Neural crest cell (in vitro differentiated cells): Measurements from ENCODE around the gene DNAJB8. TPM values are rescaled to one million over a fixed set of nuclear protein-coding genes. Genes with fewer than 3 reads are reported as not detected.
A peak's percentile ranks its signal among the peaks of the same experiment; 100 is the strongest.

Experiments
- DNase-seq: peaks from one replicate; pipeline ENCODE4 v3.0.0; 2021; ENCODE audit warnings: low read depth, mixed read lengths, low spot score
- H3K27ac Mint-ChIP-seq: one replicate; pipeline ENCODE4 v1.8.0; 2021; ENCODE audit warnings: mild to moderate bottlenecking, mixed read lengths; ENCODE audit not compliant: unreplicated experiment
- H3K27me3 Mint-ChIP-seq: 2 replicates; pipeline ENCODE4 v1.8.0; 2021; ENCODE audit warnings: low read depth, mild to moderate bottlenecking, mixed read lengths
- H3K36me3 Mint-ChIP-seq: 2 replicates; pipeline ENCODE4 v1.8.0; 2021; ENCODE audit warnings: low read depth, mild to moderate bottlenecking, mixed read lengths
- H3K4me1 Mint-ChIP-seq: 2 replicates; pipeline ENCODE4 v1.8.0; 2021; ENCODE audit warnings: mixed read lengths
- H3K4me3 Mint-ChIP-seq: one replicate; pipeline ENCODE4 v1.8.0; 2021; ENCODE audit warnings: mild to moderate bottlenecking, mixed read lengths
- H3K9me3 Mint-ChIP-seq: 2 replicates; pipeline ENCODE4 v1.8.0; 2021; ENCODE audit warnings: mixed read lengths
- CTCF ChIP-seq: fragments of 200-600 bp; sonication (generic); conservative IDR thresholded peaks from 2 replicates; pipeline ENCODE4 v1.5.0; 2021; ENCODE audit warnings: antibody characterized with exemption, mild to moderate bottlenecking
- total RNA-seq: library from RNA; stranded (reverse); gene quantifications from 2 replicates; pipeline ENCODE4 v1.2.1, GENCODE V29; 2021

The DNAJB8 gene
- total RNA-seq, 1 donor from 2014 or later = not detected

- no peak for DNase-seq
- no peak overlapping the region for H3K27ac Mint-ChIP-seq
- peak overlapping the region; percentile 69 for H3K4me3 Mint-ChIP-seq
- no peaks in the 10 kb centered on the region for H3K9me3 Mint-ChIP-seq
- no peak for TF ChIP-seq CTCF
- no peaks in the 10 kb centered on the region for H3K36me3 Mint-ChIP-seq
- peaks cover 77% of the 10 kb centered on the region for H3K27me3 Mint-ChIP-seq
- peaks cover 31% of the 10 kb centered on the region for H3K4me1 Mint-ChIP-seq
Observed at GRCh38 chr3:128427872-128428822, 38.5 kb downstream of the DNAJB8 start.

- Mint-ChIP-seq H3K4me3 (peak overlapping the region; percentile 69), H3K27ac (no peak overlapping the region), H3K9me3 (no peaks in the 10 kb centered on the region), H3K4me1 (peaks cover 28% of the 10 kb centered on the region), H3K36me3 (no peaks in the 10 kb centered on the region), H3K27me3 (peaks cover 73% of the 10 kb centered on the region)
- no peak for DNase-seq
- TF ChIP-seq CTCF = no peak
Observed at GRCh38 chr3:128427175-128427857, 39.4 kb downstream of the DNAJB8 start.

- peak; percentile 88 for TF ChIP-seq CTCF
- Mint-ChIP-seq H3K36me3 (no peaks in the 10 kb centered on the region), H3K27me3 (peaks cover 63% of the 10 kb centered on the region), H3K27ac (no peak overlapping the region), H3K4me3 (no peak overlapping the region), H3K4me1 (peaks cover 19% of the 10 kb centered on the region), H3K9me3 (no peaks in the 10 kb centered on the region)
- peak; percentile 72 for DNase-seq
Observed at GRCh38 chr3:128426128-128426921, 40.4 kb downstream of the DNAJB8 start.

DNA sequence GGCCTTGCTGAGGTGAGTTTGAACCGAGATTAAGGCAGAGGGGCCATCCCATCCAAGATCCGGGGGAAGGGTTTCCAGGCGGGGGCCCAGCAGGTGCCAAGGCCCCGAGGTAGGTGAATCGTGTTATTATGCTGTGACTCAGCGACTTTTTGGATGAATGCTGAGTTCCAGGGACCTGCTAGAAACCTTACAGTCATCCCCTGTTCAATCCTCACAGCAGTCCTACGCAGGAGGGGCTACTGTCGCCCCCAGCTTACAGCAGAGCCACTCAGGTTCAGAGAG, 40.9 kb downstream of the DNAJB8 start:
- TF ChIP-seq CTCF = no peak
- no peaks in the 10 kb centered on the region for H3K36me3 Mint-ChIP-seq
- H3K4me1 Mint-ChIP-seq = peaks cover 19% of the 10 kb centered on the region
- no peak for DNase-seq
- no peak overlapping the region for H3K4me3 Mint-ChIP-seq
- peaks cover 58% of the 10 kb centered on the region for H3K27me3 Mint-ChIP-seq
- no peaks in the 10 kb centered on the region for H3K9me3 Mint-ChIP-seq
- no peak overlapping the region for H3K27ac Mint-ChIP-seq

DNA sequence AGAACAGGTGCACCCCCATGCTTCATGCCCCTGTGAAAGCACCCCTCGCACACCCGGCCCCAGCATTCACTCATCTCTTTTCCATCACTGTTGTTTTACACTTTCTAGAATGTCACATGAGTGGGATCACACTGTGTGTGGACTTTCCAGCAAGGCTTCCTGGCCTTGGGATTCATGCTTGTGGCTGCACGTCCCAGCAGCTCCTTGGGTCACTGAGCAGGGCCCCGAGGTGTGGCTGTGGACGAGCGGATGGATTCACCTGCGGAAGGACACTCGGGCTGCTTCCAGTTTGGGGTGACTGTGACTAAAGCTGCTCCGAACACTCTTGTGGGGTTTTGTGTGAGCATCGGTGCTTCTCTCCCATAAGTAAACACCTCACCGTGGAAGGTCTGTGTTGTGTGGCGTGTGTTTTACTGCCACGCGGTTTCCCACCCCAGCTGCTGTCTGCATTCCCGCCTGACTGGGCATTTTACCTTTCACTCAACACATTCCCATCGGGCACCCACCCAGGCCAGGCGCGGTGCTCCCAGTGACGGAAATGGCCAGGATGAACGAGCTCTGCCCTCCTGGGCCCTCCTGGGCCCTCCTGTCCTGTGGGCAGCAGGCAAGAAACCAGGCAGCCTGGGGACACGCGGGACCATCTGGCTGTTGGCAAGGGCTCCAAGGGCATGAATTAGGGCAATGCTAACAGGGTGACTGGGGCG, 41.4 kb downstream of the DNAJB8 start:
- no peak for TF ChIP-seq CTCF
- no peak overlapping the region for H3K27ac Mint-ChIP-seq
- no peak overlapping the region for H3K4me3 Mint-ChIP-seq
- H3K27me3 Mint-ChIP-seq = peaks cover 53% of the 10 kb centered on the region
- H3K4me1 Mint-ChIP-seq = peaks cover 19% of the 10 kb centered on the region
- no peak for DNase-seq
- H3K9me3 Mint-ChIP-seq = no peaks in the 10 kb centered on the region
- no peaks in the 10 kb centered on the region for H3K36me3 Mint-ChIP-seq
